Mesenchymal stem cell (in vitro differentiated cells and primary cell): ENCODE results near the gene CCT6A.
"Not testable (repeated sequence)": the region's sequence is repeated elsewhere in the genome, so short reads cannot be mapped to it uniquely, and the experiment has no call there.

Experiments
- DNase-seq: peaks from one replicate; pipeline ENCODE4 v3.0.0-alpha.2; 2013
- H2AFZ ChIP-seq: one replicate; pipeline ENCODE4 v1.6.1; 2013; ENCODE audit warnings: low read depth, mild to moderate bottlenecking, control low read depth, inconsistent platforms, low read length, moderate library complexity
- H2AK5ac ChIP-seq: 2 replicates; pipeline ENCODE4 v1.6.1; 2013; ENCODE audit warnings: low read length, moderate library complexity, mild to moderate bottlenecking, inconsistent platforms; ENCODE audit not compliant: severe bottlenecking
- H2BK120ac ChIP-seq: one replicate; pipeline ENCODE4 v1.6.1; 2013; ENCODE audit warnings: low read depth, mild to moderate bottlenecking, inconsistent platforms, low read length, moderate library complexity
- H2BK12ac ChIP-seq, 2 experiments: one replicate each; pipeline ENCODE4 v1.6.1; 2013; ENCODE audit warnings: inconsistent platforms in 2 of 2, low read length in 2 of 2, mild to moderate bottlenecking in 2 of 2, moderate library complexity in 2 of 2, control low read depth in 1 of 2
- H2BK15ac ChIP-seq: one replicate; pipeline ENCODE4 v1.6.1; 2013; ENCODE audit warnings: mild to moderate bottlenecking, low read depth, inconsistent platforms; ENCODE audit not compliant: poor library complexity, severe bottlenecking
- H2BK5ac ChIP-seq: 2 replicates; pipeline ENCODE4 v1.6.1; 2013; ENCODE audit warnings: low read depth, mild to moderate bottlenecking, low read length, control low read depth, inconsistent platforms; ENCODE audit not compliant: poor library complexity, severe bottlenecking
- H3K14ac ChIP-seq, 2 experiments: one replicate each; pipeline ENCODE4 v1.6.1; 2013; ENCODE audit warnings: inconsistent platforms in 2 of 2, low read length in 2 of 2, control low read depth in 1 of 2, mild to moderate bottlenecking in 1 of 2, moderate library complexity in 1 of 2
- H3K18ac ChIP-seq, 2 experiments: one replicate each; pipeline ENCODE4 v1.6.1; 2013; ENCODE audit warnings: inconsistent platforms in 2 of 2, low read length in 2 of 2, control low read depth in 1 of 2, low read depth in 1 of 2, mild to moderate bottlenecking in 1 of 2
- H3K23ac ChIP-seq, 2 experiments: one replicate each; pipeline ENCODE4 v1.6.1; 2013; ENCODE audit warnings: inconsistent platforms in 2 of 2, low read length in 2 of 2, mild to moderate bottlenecking in 2 of 2, moderate library complexity in 2 of 2, control low read depth in 1 of 2
- H3K27ac ChIP-seq: 2 replicates; pipeline ENCODE4 v1.5.1; 2013; ENCODE audit warnings: mild to moderate bottlenecking, moderate library complexity, low read length, control low read depth, inconsistent platforms; ENCODE audit not compliant: poor library complexity, severe bottlenecking
- H3K27me3 ChIP-seq, 2 experiments: 2 replicates each; pipeline versions ENCODE4 v1.6.1 to v1.7.0; 2013; ENCODE audit warnings: low read length in 2 of 2, mild to moderate bottlenecking in 2 of 2, moderate library complexity in 2 of 2, control low read depth in 1 of 2, inconsistent platforms in 1 of 2; ENCODE audit not compliant: control insufficient read depth in 1 of 2, insufficient read depth in 1 of 2
- H3K36me3 ChIP-seq, 2 experiments: 2 replicates each; pipeline versions ENCODE4 v1.6.1 to v1.7.0; 2013; ENCODE audit warnings: low read length in 2 of 2, control low read depth in 1 of 2, inconsistent platforms in 1 of 2, low read depth in 1 of 2, mild to moderate bottlenecking in 1 of 2; ENCODE audit not compliant: insufficient read depth in 2 of 2, control insufficient read depth in 1 of 2
- H3K4ac ChIP-seq, 2 experiments: one replicate each; pipeline ENCODE4 v1.6.1; 2013; ENCODE audit warnings: inconsistent platforms in 2 of 2, low read length in 2 of 2, mild to moderate bottlenecking in 2 of 2, moderate library complexity in 2 of 2, control low read depth in 1 of 2, low read depth in 1 of 2
- H3K4me1 ChIP-seq: 2 replicates; pipeline ENCODE4 v1.6.1; 2013; ENCODE audit warnings: low read depth, low read length, control low read depth; ENCODE audit not compliant: control insufficient read depth, insufficient read depth
- H3K4me2 ChIP-seq: 2 replicates; pipeline ENCODE4 v1.6.1; 2013; ENCODE audit warnings: low read length, mild to moderate bottlenecking, inconsistent platforms; ENCODE audit not compliant: poor library complexity, severe bottlenecking
- H3K4me3 ChIP-seq, 2 experiments: 2 replicates each; pipeline versions ENCODE4 v1.5.1 to v1.7.0; 2013; ENCODE audit warnings: low read length in 2 of 2, mild to moderate bottlenecking in 2 of 2, control low read depth in 1 of 2, low read depth in 1 of 2; ENCODE audit not compliant: insufficient read depth in 1 of 2
- H3K79me1 ChIP-seq: replicated peaks from 2 replicates; pipeline ENCODE4 v1.6.1; 2013; ENCODE audit warnings: mild to moderate bottlenecking, control low read depth, low read length, inconsistent platforms; ENCODE audit not compliant: poor library complexity, severe bottlenecking
- H3K9ac ChIP-seq: 2 replicates; pipeline ENCODE4 v1.7.0; 2013; ENCODE audit warnings: mild to moderate bottlenecking, low read length, moderate library complexity
- H3K9me3 ChIP-seq: 2 replicates; pipeline ENCODE4 v1.7.0; 2013; ENCODE audit warnings: mild to moderate bottlenecking, low read length; ENCODE audit not compliant: control insufficient read depth
- H4K8ac ChIP-seq: one replicate; pipeline ENCODE4 v1.6.1; 2013; ENCODE audit warnings: inconsistent platforms, mild to moderate bottlenecking, low read length, moderate library complexity
- H4K91ac ChIP-seq: one replicate; pipeline ENCODE4 v1.6.1; 2013; ENCODE audit warnings: mild to moderate bottlenecking, low read length, inconsistent platforms
- WGBS: methylation state at CpG from one replicate; pipeline ENCODE4 v1.1.7; 2013; ENCODE audit warnings: mixed read lengths; 5-methylcytosine and 5-hydroxymethylcytosine counted together

The CCT6A gene

DNA sequence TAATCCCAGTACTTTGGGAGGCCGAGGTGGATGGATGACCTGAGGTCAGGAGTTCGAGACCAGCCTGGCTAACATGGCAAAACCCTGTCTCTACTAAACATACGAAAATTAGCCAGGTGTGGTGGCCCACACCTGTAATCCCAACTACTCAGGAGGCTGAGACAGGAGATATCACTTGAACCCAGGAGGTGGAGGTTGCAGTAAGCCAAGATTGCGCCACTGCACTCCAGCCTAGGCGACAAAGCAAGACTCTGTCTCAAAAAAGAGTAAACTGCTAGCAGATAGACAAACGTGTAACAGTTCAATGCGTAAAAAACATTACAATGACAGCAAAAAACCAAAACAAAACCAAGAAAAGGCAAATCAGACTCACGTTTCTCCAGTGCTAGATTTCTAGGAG lies 20.0 kb upstream of the CCT6A start:
- H3K4ac ChIP-seq: peak overlapping the region in 1 of 2 experiments; percentile 13

DNA sequence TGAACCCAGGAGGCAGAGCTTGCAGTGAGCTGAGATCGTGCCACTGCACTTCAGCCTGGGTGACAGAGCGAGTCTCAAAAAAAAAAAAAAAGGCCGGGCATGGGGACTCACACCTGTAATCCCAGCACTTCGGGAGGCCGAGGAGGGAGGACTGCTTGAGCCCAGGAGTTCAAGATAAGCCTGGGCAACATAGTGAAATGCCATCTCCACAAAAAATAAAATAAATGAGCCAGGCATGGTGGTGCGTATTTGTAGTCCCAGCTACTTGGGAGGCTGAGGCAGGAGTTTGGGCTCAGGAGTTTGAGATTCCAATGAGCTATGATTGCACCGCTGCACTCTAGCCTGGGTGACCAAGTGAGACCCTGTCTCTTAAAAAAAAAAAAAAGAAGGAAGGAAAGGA lies 19.0 kb upstream of the CCT6A start:
- not testable (repeated sequence) for H2BK12ac ChIP-seq, H3K4me1 ChIP-seq, DNase-seq, H3K27ac ChIP-seq, H3K27me3 ChIP-seq, H2AFZ ChIP-seq, H2BK15ac ChIP-seq, H3K23ac ChIP-seq, H3K4ac ChIP-seq, H2BK120ac ChIP-seq, H3K18ac ChIP-seq, H3K4me2 ChIP-seq, H4K8ac ChIP-seq, H3K9ac ChIP-seq, H2AK5ac ChIP-seq, H3K4me3 ChIP-seq, H2BK5ac ChIP-seq, H3K9me3 ChIP-seq, H4K91ac ChIP-seq, H3K14ac ChIP-seq
- 94% methylated on average over 7 of the region's 7 CpGs for WGBS
- peaks cover 10 to 33% of the 10 kb centered on the region in 2 experiments for H3K36me3 ChIP-seq
- H3K79me1 ChIP-seq: peaks cover 11% of the 10 kb centered on the region

More for the DNA sequence above, 20.0 kb upstream of the CCT6A start:
- not testable (repeated sequence) for H3K4me3 ChIP-seq, H3K27me3 ChIP-seq, H3K4me1 ChIP-seq, H4K91ac ChIP-seq, H2BK15ac ChIP-seq, H3K4me2 ChIP-seq, H2BK120ac ChIP-seq, H3K14ac ChIP-seq, H2AK5ac ChIP-seq, H3K18ac ChIP-seq, H3K9me3 ChIP-seq, H3K27ac ChIP-seq, H3K9ac ChIP-seq, DNase-seq, H3K23ac ChIP-seq, H2BK12ac ChIP-seq, H2AFZ ChIP-seq, H4K8ac ChIP-seq, H2BK5ac ChIP-seq
- WGBS: 83% methylated on average over 8 of the region's 8 CpGs
- Histone ChIP-seq H3K36me3 (peaks cover 10 to 37% of the 10 kb centered on the region in 2 experiments), H3K79me1 (peaks cover 12% of the 10 kb centered on the region)

DNA sequence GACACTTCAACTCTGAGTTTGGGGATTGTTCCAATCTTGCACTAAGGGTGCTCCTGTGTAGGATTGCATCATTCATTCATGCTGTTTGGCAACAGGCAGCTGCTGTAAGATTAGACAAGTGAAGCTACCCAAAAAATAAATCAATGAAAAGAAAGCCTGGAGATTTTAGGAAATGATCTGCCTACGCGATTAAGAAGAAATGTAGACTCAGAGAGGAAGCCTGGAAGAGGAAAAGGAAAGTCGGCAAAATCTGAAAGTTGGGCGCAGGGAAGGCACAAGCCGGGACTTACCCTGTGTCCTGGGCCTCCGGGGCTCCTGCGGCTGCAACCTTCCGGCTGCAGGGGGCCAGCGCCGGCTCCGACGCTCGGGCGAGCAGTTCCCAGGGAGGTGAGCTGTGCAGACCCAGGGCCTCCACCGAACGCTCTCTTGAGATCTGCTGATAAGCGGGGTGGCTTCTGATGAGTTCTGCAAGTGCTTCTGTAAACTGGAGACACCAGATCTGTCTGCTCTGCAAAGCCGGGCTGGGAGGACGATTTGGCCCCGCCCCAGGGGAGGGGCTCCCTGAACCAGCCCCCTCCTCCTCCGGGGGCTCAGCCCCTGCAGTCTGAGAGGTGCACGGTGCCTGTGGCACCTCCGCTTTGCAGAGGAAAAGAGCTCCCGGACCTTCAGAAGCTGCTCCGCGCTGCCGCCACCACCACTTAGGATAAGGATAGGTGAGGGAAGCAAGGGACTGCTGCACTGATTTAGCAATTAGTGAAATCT lies 17.7 kb upstream of the CCT6A start:
- peak overlapping the region; percentile 84 for H3K9ac ChIP-seq
- no peak overlapping the region for H2BK120ac ChIP-seq
- H2BK15ac ChIP-seq: no peak overlapping the region
- peak; percentile 83 for DNase-seq
- no peak overlapping the region for H2AK5ac ChIP-seq
- H3K4me2 ChIP-seq: peak overlapping the region; percentile 95
- no peak overlapping the region for H2BK5ac ChIP-seq
- 2% methylated on average over 27 of the region's 27 CpGs for WGBS
- H3K9me3 ChIP-seq: no peaks in the 10 kb centered on the region
- H3K14ac ChIP-seq: no peak overlapping the region
- peak overlapping the region; percentile 45 for H4K8ac ChIP-seq
- peak overlapping the region; percentile 66 to 89 for H3K4me3 ChIP-seq
- H3K4ac ChIP-seq: no peak overlapping the region
- peak overlapping the region; percentile 73 for H3K27ac ChIP-seq
- H3K27me3 ChIP-seq: no peaks in the 10 kb centered on the region
- peak overlapping the region; percentile 73 for H2AFZ ChIP-seq
- peaks cover 3% of the 10 kb centered on the region for H3K4me1 ChIP-seq
- peaks cover 7 to 29% of the 10 kb centered on the region in 2 experiments for H3K36me3 ChIP-seq
- peak overlapping the region in 1 of 2 experiments; percentile 91 for H3K18ac ChIP-seq
- no peak overlapping the region for H3K23ac ChIP-seq
- H4K91ac ChIP-seq: no peak overlapping the region
- peaks cover 4% of the 10 kb centered on the region for H3K79me1 ChIP-seq
- peak overlapping the region in 1 of 2 experiments; percentile 47 for H2BK12ac ChIP-seq

DNA sequence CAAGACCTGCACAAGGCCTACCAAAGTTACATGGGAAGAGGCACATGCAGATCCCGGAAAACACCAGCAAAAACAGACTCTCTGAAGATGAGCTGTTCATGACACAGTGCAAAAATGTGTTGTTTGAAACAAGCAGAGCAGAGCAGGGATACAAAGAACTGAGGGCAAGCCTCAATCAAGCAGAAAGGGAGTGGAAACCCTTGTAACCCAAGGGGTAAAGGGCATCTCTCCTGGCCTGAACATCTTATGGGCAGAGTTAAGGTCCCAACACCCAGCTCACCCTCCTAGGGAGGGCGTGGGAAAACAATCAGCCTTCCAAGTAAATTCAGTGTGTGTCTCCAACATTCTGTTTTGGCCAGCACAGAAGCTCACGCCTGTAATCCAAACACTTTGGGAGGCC lies 10.8 kb upstream of the CCT6A start:
- Histone ChIP-seq H3K27me3 (no peaks in the 10 kb centered on the region), H3K4me2 (no peak overlapping the region), H2BK12ac (no peak overlapping the region), H3K9ac (no peak overlapping the region), H3K79me1 (peaks cover 11% of the 10 kb centered on the region), H3K18ac (no peak overlapping the region), H2BK120ac (no peak overlapping the region), H3K4me3 (no peak overlapping the region), H4K91ac (no peak overlapping the region), H2BK5ac (no peak overlapping the region), H3K14ac (no peak overlapping the region), H2AFZ (no peak overlapping the region), H2BK15ac (no peak overlapping the region), H3K23ac (no peak overlapping the region), H3K4me1 (no peaks in the 10 kb centered on the region), H3K27ac (peak overlapping the region; percentile 62), H3K4ac (peak overlapping the region in 1 of 2 experiments; percentile 79), H2AK5ac (no peak overlapping the region), H4K8ac (no peak overlapping the region), H3K36me3 (peaks cover 0 to 12% of the 10 kb centered on the region in 2 experiments), H3K9me3 (no peaks in the 10 kb centered on the region)
- no peak for DNase-seq
- WGBS: 94% methylated on average over 3 of the region's 3 CpGs
